Measurements from ENCODE around the gene KIF4A. TPM values are rescaled to one million over a fixed set of nuclear protein-coding genes. Genes with fewer than 3 reads are reported as not detected.

The KIF4A gene
- total and polyA plus RNA-seq, 2 of the 13 experiments (the other 11 are each of a cell fraction or from before 2014, with no cell fraction given) = 9.4 to 28.2 TPM

DNA sequence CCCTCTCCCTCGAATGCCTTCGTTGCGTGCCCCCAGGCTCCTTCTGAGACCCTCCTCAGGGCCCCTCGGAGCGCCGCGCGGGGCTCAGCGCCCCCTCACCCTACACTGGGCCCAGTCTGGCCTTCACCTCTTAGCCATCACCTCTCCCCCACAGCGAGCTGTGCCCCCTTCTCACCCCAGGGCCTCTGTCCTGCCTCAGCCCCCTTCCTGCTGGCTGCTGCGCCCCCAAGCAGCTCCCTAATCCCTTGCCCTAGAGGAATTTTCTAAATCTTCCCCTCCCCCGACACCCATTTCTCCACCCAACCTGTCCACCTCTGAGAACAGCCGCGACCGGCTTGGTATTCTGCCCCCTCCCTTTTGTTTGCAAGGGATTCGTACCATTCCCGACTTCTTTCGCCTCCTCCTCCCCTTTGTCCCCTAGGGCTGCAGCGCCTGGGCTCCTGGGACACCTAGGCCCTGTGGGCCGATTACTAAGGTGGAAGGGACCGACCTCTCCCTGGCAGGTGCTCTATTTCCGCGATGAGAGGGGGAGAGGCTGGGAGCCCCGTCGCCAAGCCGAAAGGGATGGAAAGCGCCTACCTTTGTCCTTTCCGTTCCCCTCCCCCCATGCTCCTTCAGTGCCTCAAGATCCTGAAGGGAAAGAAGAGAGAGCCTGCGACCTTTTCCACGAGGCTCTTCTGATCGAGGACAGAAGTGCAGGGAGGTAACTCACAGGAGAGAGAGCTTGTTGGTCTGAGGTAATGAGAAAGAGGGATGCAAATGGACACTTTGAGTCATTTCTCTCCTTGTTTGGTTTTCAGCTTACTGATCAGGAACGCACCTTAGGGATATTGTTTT is 165.7 kb downstream of the KIF4A start (continued):
- TF ChIP-seq, protein P1, sequence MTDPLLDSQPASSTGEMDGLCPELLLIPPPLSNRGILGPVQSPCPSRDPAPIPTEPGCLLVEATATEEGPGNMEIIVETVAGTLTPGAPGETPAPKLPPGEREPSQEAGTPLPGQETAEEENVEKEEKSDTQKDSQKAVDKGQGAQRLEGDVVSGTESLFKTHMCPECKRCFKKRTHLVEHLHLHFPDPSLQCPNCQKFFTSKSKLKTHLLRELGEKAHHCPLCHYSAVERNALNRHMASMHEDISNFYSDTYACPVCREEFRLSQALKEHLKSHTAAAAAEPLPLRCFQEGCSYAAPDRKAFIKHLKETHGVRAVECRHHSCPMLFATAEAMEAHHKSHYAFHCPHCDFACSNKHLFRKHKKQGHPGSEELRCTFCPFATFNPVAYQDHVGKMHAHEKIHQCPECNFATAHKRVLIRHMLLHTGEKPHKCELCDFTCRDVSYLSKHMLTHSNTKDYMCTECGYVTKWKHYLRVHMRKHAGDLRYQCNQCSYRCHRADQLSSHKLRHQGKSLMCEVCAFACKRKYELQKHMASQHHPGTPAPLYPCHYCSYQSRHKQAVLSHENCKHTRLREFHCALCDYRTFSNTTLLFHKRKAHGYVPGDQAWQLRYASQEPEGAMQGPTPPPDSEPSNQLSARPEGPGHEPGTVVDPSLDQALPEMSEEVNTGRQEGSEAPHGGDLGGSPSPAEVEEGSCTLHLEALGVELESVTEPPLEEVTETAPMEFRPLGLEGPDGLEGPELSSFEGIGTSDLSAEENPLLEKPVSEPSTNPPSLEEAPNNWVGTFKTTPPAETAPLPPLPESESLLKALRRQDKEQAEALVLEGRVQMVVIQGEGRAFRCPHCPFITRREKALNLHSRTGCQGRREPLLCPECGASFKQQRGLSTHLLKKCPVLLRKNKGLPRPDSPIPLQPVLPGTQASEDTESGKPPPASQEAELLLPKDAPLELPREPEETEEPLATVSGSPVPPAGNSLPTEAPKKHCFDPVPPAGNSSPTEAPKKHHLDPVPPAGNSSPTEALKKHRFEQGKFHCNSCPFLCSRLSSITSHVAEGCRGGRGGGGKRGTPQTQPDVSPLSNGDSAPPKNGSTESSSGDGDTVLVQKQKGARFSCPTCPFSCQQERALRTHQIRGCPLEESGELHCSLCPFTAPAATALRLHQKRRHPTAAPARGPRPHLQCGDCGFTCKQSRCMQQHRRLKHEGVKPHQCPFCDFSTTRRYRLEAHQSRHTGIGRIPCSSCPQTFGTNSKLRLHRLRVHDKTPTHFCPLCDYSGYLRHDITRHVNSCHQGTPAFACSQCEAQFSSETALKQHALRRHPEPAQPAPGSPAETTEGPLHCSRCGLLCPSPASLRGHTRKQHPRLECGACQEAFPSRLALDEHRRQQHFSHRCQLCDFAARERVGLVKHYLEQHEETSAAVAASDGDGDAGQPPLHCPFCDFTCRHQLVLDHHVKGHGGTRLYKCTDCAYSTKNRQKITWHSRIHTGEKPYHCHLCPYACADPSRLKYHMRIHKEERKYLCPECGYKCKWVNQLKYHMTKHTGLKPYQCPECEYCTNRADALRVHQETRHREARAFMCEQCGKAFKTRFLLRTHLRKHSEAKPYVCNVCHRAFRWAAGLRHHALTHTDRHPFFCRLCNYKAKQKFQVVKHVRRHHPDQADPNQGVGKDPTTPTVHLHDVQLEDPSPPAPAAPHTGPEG (CRISPR knock-in tag; IDR thresholded peaks at IDR 0.05) = no peak
- TF ChIP-seq TMF1 (CRISPR knock-in tag; IDR thresholded peaks at IDR 0.05; ENCODE audit: low read depth) (no peak), ZNF543 (CRISPR knock-in tag; IDR thresholded peaks at IDR 0.05) (no peak)
- TF ChIP-seq, protein P2, sequence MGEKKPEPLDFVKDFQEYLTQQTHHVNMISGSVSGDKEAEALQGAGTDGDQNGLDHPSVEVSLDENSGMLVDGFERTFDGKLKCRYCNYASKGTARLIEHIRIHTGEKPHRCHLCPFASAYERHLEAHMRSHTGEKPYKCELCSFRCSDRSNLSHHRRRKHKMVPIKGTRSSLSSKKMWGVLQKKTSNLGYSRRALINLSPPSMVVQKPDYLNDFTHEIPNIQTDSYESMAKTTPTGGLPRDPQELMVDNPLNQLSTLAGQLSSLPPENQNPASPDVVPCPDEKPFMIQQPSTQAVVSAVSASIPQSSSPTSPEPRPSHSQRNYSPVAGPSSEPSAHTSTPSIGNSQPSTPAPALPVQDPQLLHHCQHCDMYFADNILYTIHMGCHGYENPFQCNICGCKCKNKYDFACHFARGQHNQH (CRISPR knock-in tag; IDR thresholded peaks at IDR 0.05) = no peak

Data from HepG2 (cell line).